HepG2 (cell line): ENCODE measurements around the gene CHM. TPM values are rescaled to one million over a fixed set of nuclear protein-coding genes. Genes with fewer than 3 reads are reported as not detected.
"Not testable (repeated sequence)": the region's sequence is repeated elsewhere in the genome, so short reads cannot be mapped to it uniquely, and the experiment has no call there.

ENCODE experiments used
- ATAC-seq: fragments of 200-7000 bp; cut with Tn5 transposase; 3 replicates; pipeline ENCODE4 v1.9.1; 2020; ENCODE audit warnings: mild to moderate bottlenecking, moderate library complexity
- BruUV-seq: library from RNA; stranded (reverse); fragments of 400-500 nt; replicated peaks from 2 replicates; lab custom pipeline; 2021; lab: Mats Ljungman, UMichigan
- CTCF ChIA-PET: fragments of 300-600 bp; formaldehyde crosslinking; extraction: SDS; loops from one replicate; lab custom pipeline; 2021; ENCODE audit warnings: low total read pairs, inconsistent platforms, low intra/inter-chr PET ratio; lab: Yijun Ruan, JAX
- POLR2A ChIA-PET: fragments of 350-600 bp; sonication (Branson Sonifier 250); formaldehyde crosslinking; loops from one replicate; lab custom pipeline; 2020; ENCODE audit warnings: antibody characterized with exemption, inconsistent platforms; lab: Yijun Ruan, JAX
- DNase-seq: peaks from one replicate; pipeline ENCODE4 v3.0.0-alpha.2; 2015; ENCODE audit warnings: low spot score
- FAIRE-seq: peaks from 3 replicates; lab custom pipeline; 2011; peaks lifted over from hg19 to GRCh38; lab: Jason Lieb, UNC
- H2AFZ ChIP-seq: one replicate; pipeline ENCODE4 v1.6.1; 2011; ENCODE audit warnings: low read length, inconsistent platforms
- H3K27ac ChIP-seq: fragments of 300-600 bp; 3 replicates; pipeline ENCODE4 v1.8.0; 2011; ENCODE audit warnings: mixed run types, mild to moderate bottlenecking, mixed read lengths, low read length, inconsistent platforms; ENCODE audit not compliant: insufficient read depth; ENCODE audit errors: extremely low read length
- H3K27me3 ChIP-seq, 2 experiments: fragments of 200-600 bp in 1 of 2; 2 replicates in 1 of 2; 3 replicates in 1 of 2; pipeline versions ENCODE4 v1.6.0 to v1.8.0; 2011; ENCODE audit warnings: low read length in 2 of 2, mild to moderate bottlenecking in 2 of 2, moderate library complexity in 2 of 2, inconsistent platforms in 1 of 2; ENCODE audit not compliant: insufficient read depth in 2 of 2, control insufficient read depth in 1 of 2
- H3K36me3 ChIP-seq, 2 experiments: fragments of 200-600 bp in 1 of 2; replicated peaks in 1 of 2; 2 replicates in 1 of 2; 3 replicates in 1 of 2; pipeline versions ENCODE4 v1.5.1 to v1.8.0; 2011; ENCODE audit warnings: low read length in 2 of 2, inconsistent platforms in 1 of 2; ENCODE audit not compliant: insufficient read depth in 2 of 2, control insufficient read depth in 1 of 2
- H3K4me1 ChIP-seq: 2 replicates; pipeline ENCODE4 v1.5.1; 2012; ENCODE audit warnings: low read length, inconsistent platforms; ENCODE audit not compliant: insufficient read depth
- H3K4me2 ChIP-seq: 2 replicates; pipeline ENCODE4 v1.6.0; 2011; ENCODE audit warnings: low read depth, low read length, inconsistent platforms
- H3K4me3 ChIP-seq, 3 experiments: fragments of 200-600 bp in 1 of 3; sonication (generic), shearing (Covaris generic) in 1 of 3; replicated peaks in 1 of 3; 2 replicates each; pipeline ENCODE4 v1.5.1; 2011 to 2016; ENCODE audit warnings: low read length in 3 of 3, inconsistent platforms in 2 of 3, low read depth in 2 of 3, mild to moderate bottlenecking in 2 of 3, control low read depth in 1 of 3, mixed read lengths in 1 of 3; ENCODE audit not compliant: insufficient read depth in 1 of 3
- H3K79me2 ChIP-seq: one replicate; pipeline ENCODE4 v1.6.1; 2011; ENCODE audit warnings: low read length, inconsistent platforms; ENCODE audit not compliant: insufficient read depth
- H3K9ac ChIP-seq: 2 replicates; pipeline ENCODE4 v1.6.0; 2011; ENCODE audit warnings: mild to moderate bottlenecking, low read depth, low read length, inconsistent platforms; ENCODE audit not compliant: insufficient read depth
- H3K9me3 ChIP-seq: 2 replicates; pipeline ENCODE4 v1.5.1; 2012; ENCODE audit warnings: mild to moderate bottlenecking, low read length
- H4K20me1 ChIP-seq: 2 replicates; pipeline ENCODE4 v1.6.0; 2011; ENCODE audit warnings: inconsistent platforms, mild to moderate bottlenecking, low read length, moderate library complexity; ENCODE audit not compliant: insufficient read depth
- ATF7-NPFF ChIP-seq: sonication (generic); formaldehyde crosslinking; IDR thresholded peaks from 2 replicates; pipeline ENCODE4 v1.8.1; 2023; ENCODE audit warnings: mild to moderate bottlenecking, low read depth, missing genetic modification reagents, moderate library complexity
- NR2F6 ChIP-seq, 2 experiments: IDR thresholded peaks; 2 replicates each; pipeline ENCODE4 v1.6.1; 2016; ENCODE audit warnings: antibody characterized with exemption in 1 of 2, mild to moderate bottlenecking in 1 of 2
- NR3C1 ChIP-seq: sonication (generic); formaldehyde crosslinking; IDR thresholded peaks from 2 replicates; pipeline ENCODE4 v1.4.0; 2020; ENCODE audit warnings: missing genetic modification reagents
- PHF8 ChIP-seq: sonication (generic); formaldehyde crosslinking; IDR thresholded peaks from 2 replicates; pipeline ENCODE4 v1.5.0; 2020; ENCODE audit warnings: missing genetic modification reagents
- POLR2A ChIP-seq, 2 experiments: IDR thresholded peaks; 2 replicates each; pipeline ENCODE4 v1.6.1; 2011; ENCODE audit warnings: low read depth in 2 of 2, low read length in 2 of 2, mild to moderate bottlenecking in 1 of 2, moderate library complexity in 1 of 2; ENCODE audit not compliant: insufficient read depth in 1 of 2
- POLR2AphosphoS2 ChIP-seq: IDR thresholded peaks from 2 replicates; pipeline ENCODE4 v1.6.1; 2011; ENCODE audit warnings: low read depth, low read length, improper control_type of control experiment
- SMC3 ChIP-seq: IDR thresholded peaks from 2 replicates; pipeline ENCODE4 v1.6.1; 2011; ENCODE audit warnings: low read length, improper control_type of control experiment
- SNAPC2 ChIP-seq: sonication (generic); formaldehyde crosslinking; IDR thresholded peaks from 2 replicates; pipeline ENCODE4 v1.8.1; 2022; ENCODE audit warnings: mild to moderate bottlenecking, missing genetic modification reagents
- ZBTB1 ChIP-seq: sonication (generic); formaldehyde crosslinking; IDR thresholded peaks from 2 replicates; pipeline ENCODE4 v1.4.0; 2020; ENCODE audit warnings: missing genetic modification reagents, borderline replicate concordance
- ZBTB21 ChIP-seq: sonication (generic); formaldehyde crosslinking; IDR thresholded peaks from 2 replicates; pipeline ENCODE4 v1.4.0; 2020; ENCODE audit warnings: missing genetic modification reagents
- ZNF180 ChIP-seq: sonication (generic); formaldehyde crosslinking; IDR thresholded peaks from 2 replicates; pipeline ENCODE4 v1.4.0; 2020; ENCODE audit warnings: low read depth, missing genetic modification reagents, borderline replicate concordance
- ZNF234 ChIP-seq: sonication (generic); formaldehyde crosslinking; conservative IDR thresholded peaks from 2 replicates; pipeline ENCODE4 v1.5.1; 2020; ENCODE audit warnings: mild to moderate bottlenecking, missing genetic modification reagents
- ZNF547 ChIP-seq: sonication (generic); formaldehyde crosslinking; IDR thresholded peaks from 2 replicates; pipeline ENCODE4 v1.5.1; 2020; ENCODE audit warnings: mild to moderate bottlenecking, missing genetic modification reagents
- WGBS: methylation state at CpG from one replicate; pipeline ENCODE4 v1.1.6; 2017; ENCODE audit warnings: low lambda C conversion rate; 5-methylcytosine and 5-hydroxymethylcytosine counted together
- in situ Hi-C: cut with HindIII; loops from 2 replicates; pipeline ENCODE4 v1.10.0; 2017; ENCODE audit warnings: low pct_unique_long_range_greater_than_20kb; ENCODE audit not compliant: extremely low pct_ligation_motif_present
- intact Hi-C: fragments of 100-400 bp; cut with micrococcal nuclease; formaldehyde crosslinking; loops from one replicate; pipeline ENCODE4 v1.10.0; 2022; ENCODE audit not compliant: unreplicated experiment
- polyA plus RNA-seq, 8 experiments: library from polyadenylated mRNA; depleted of rRNA in 3 of 8; stranded (reverse) in 7 of 8; unstranded in 1 of 8; fragments of >200 nt; fragmentation: Illumina TruSeq in 4 of 8; extraction: Trizol in 4 of 8; gene quantifications; 2 replicates each; pipeline versions ENCODE4 v1.2.1 to v1.2.3, GENCODE V29; 2011 to 2016; ENCODE audit warnings: low read depth in 4 of 8, missing spikeins in 1 of 8, mixed read lengths in 1 of 8; ENCODE audit not compliant: insufficient read depth in 1 of 8
- total RNA-seq, 5 experiments: library from RNA; depleted of rRNA; stranded (reverse); fragments of >200 nt; fragmentation: Illumina TruSeq; extraction: Trizol; gene quantifications; 2 replicates each; pipeline ENCODE4 v1.2.3, GENCODE V29; 2016; ENCODE audit warnings: low read depth in 1 of 5
- TF ChIP-seq, protein P1 (sequence below): sonication (generic); formaldehyde crosslinking; IDR thresholded peaks from 2 replicates; pipeline ENCODE4 v1.4.0; 2020; ENCODE audit warnings: missing genetic modification reagents

The CHM gene
- total and polyA plus RNA-seq, 2 of the 13 experiments (the other 11 are each of a cell fraction or from before 2014, with no cell fraction given): 15.1 to 15.5 TPM

GRCh38 chrX:85922821-85923220 is 124.5 kb downstream of the CHM start:
- no peak overlapping the region for H3K4me2 ChIP-seq
- no TSS peak for BruUV-seq
- no peak overlapping the region for H3K4me3 ChIP-seq
- H3K4me1 ChIP-seq: no peaks in the 10 kb centered on the region
- FAIRE-seq: no peak
- no peaks in the 10 kb centered on the region for H3K36me3 ChIP-seq
- POLR2A ChIA-PET: no interaction called here
- 100% methylated on average over 2 of the region's 3 CpGs for WGBS
- intact Hi-C loops: loop anchor here (10.0 kb wide), 1 partner anchor 142 kb away; no protein-coding TSS in a partner anchor
- no peaks in the 10 kb centered on the region for H3K27me3 ChIP-seq
- CTCF ChIA-PET: no interaction called here
- no peak for TF ChIP-seq POLR2A (IDR thresholded peaks at IDR 0.05; ENCODE audit: insufficient read depth in 1 of 2, low read depth in 2 of 2, low read length in 2 of 2)
- TF ChIP-seq ZNF547 (CRISPR knock-in tag): no peak
- no peak for TF ChIP-seq ZBTB21 (CRISPR knock-in tag)
- no peak for TF ChIP-seq SNAPC2 (CRISPR knock-in tag)
- TF ChIP-seq POLR2AphosphoS2: no peak
- no peak for TF ChIP-seq SMC3
- TF ChIP-seq, protein P1, sequence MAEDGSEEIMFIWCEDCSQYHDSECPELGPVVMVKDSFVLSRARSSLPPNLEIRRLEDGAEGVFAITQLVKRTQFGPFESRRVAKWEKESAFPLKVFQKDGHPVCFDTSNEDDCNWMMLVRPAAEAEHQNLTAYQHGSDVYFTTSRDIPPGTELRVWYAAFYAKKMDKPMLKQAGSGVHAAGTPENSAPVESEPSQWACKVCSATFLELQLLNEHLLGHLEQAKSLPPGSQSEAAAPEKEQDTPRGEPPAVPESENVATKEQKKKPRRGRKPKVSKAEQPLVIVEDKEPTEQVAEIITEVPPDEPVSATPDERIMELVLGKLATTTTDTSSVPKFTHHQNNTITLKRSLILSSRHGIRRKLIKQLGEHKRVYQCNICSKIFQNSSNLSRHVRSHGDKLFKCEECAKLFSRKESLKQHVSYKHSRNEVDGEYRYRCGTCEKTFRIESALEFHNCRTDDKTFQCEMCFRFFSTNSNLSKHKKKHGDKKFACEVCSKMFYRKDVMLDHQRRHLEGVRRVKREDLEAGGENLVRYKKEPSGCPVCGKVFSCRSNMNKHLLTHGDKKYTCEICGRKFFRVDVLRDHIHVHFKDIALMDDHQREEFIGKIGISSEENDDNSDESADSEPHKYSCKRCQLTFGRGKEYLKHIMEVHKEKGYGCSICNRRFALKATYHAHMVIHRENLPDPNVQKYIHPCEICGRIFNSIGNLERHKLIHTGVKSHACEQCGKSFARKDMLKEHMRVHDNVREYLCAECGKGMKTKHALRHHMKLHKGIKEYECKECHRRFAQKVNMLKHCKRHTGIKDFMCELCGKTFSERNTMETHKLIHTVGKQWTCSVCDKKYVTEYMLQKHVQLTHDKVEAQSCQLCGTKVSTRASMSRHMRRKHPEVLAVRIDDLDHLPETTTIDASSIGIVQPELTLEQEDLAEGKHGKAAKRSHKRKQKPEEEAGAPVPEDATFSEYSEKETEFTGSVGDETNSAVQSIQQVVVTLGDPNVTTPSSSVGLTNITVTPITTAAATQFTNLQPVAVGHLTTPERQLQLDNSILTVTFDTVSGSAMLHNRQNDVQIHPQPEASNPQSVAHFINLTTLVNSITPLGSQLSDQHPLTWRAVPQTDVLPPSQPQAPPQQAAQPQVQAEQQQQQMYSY (CRISPR knock-in tag): no peak
- TF ChIP-seq ATF7-NPFF (CRISPR knock-in tag): no peak
- no peak for TF ChIP-seq NR2F6 (IDR thresholded peaks at IDR 0.05)
- no peak for TF ChIP-seq NR2F6 (CRISPR knock-in tag; IDR thresholded peaks at IDR 0.05)
- no peak for TF ChIP-seq PHF8 (CRISPR knock-in tag)
- TF ChIP-seq ZNF180 (CRISPR knock-in tag): no peak
- TF ChIP-seq NR3C1: no peak
- no peak for TF ChIP-seq ZNF234 (CRISPR knock-in tag)
- no peak for TF ChIP-seq ZBTB1
- ATAC-seq: no peak
- no peak overlapping the region for H3K9ac ChIP-seq
- DNase-seq: no peak
- H2AFZ ChIP-seq: no peak overlapping the region
- H3K79me2 ChIP-seq: no peaks in the 10 kb centered on the region
- H3K9me3 ChIP-seq: no peaks in the 10 kb centered on the region
- no peaks in the 10 kb centered on the region for H4K20me1 ChIP-seq
- H3K27ac ChIP-seq: no peak overlapping the region
- in situ Hi-C loops: no loop called here

DNA sequence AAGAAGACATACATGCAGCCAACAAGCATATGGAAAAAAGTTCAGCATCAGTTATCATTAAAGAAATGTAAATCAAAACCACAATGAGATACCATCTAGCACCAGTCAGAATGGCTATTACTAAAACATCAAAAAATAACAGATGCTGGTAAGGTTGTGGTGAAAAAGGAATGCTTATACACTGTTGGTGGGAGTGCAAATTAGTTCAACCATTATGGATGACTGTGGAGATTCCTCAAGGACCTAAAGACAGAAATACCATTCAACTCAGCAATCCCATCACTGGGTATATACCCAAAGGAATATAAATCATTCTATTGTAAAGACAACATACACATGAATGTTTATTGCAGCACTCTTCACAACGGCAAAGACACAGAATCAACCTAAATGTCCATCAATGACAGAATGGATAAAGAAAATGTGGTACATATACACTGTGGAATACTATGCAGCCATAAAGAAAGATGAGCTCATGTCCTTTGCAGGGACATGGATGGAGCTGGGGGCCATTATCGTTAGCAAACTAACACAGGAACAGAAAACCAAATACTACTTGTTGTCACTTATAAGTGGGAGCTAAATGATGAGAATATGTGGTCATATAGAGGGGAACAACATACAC is 130.6 kb downstream of the CHM start:
- H3K4me1 ChIP-seq, H3K36me3 ChIP-seq, intact Hi-C loops, H2AFZ ChIP-seq, CTCF ChIA-PET, POLR2A ChIA-PET, H3K4me3 ChIP-seq, FAIRE-seq, BruUV-seq, DNase-seq, H4K20me1 ChIP-seq, in situ Hi-C loops, H3K9me3 ChIP-seq, H3K4me2 ChIP-seq, ATAC-seq, H3K27me3 ChIP-seq, H3K27ac ChIP-seq, H3K79me2 ChIP-seq, H3K9ac ChIP-seq: not testable (repeated sequence)
- 95% methylated on average over 2 of the region's 2 CpGs for WGBS
